IMR-90 (cell line): Measurements from ENCODE around the gene ZNF775.

Source experiments
- FOS ChIP-seq: fragments of 150-350 bp; IDR thresholded peaks from 2 replicates; pipeline ENCODE4 v1.6.1; 2016; ENCODE audit warnings: low read depth, low read length
- MAFK ChIP-seq: IDR thresholded peaks from 2 replicates; pipeline ENCODE4 v1.6.1; 2012; ENCODE audit warnings: low read depth, low read length, improper control_type of control experiment
- POLR2A ChIP-seq: IDR thresholded peaks from 2 replicates; pipeline ENCODE4 v1.6.1; 2012; ENCODE audit warnings: mild to moderate bottlenecking, low read depth, low read length
- TF ChIP-seq, protein P1 (sequence below): conservative IDR thresholded peaks from 2 replicates; pipeline ENCODE4 v1.5.1; 2012; ENCODE audit warnings: mild to moderate bottlenecking, low read depth, low read length, improper control_type of control experiment
- TF ChIP-seq, protein P2 (sequence below): fragments of 150-350 bp; IDR thresholded peaks from 2 replicates; pipeline ENCODE4 v1.6.1; 2016; ENCODE audit warnings: low read depth, mild to moderate bottlenecking, low read length, moderate library complexity, borderline replicate concordance

DNA sequence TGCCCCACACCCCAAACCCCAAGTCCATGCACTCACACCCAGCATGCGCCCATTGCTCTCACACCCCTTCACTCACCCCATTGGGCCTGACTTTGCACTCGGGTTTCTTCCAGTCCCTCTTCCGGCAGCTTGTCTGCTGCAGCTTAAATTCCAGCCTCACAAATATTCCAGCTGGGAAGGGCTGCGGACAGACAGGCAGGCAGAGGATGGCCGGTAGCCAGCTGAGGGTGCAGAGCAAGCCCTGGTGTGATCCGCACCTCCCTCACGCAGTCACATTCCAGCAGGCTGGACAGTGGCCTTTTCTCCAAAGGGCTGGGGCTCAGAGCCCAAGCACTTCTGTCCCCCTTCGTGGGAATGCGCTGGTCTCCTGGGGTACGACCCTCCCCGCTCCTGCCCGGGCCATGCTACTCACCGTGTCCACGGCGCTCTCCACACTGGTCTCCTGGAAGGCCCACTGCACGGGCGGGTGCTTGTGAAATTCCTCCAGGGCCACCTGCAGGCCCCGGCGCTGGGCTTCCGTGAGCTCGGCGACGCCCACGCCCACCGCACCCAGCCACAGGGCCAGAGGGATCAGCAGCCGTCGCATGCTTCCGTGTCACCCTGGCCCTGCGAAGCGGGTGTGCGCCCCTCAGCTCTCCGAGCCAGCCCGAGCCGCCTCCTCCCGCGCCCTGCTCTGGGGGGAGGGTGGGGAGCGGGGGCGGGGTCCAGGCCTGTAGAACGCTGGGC is 38.9 kb upstream of the ZNF775 start:
- TF ChIP-seq, protein P1, sequence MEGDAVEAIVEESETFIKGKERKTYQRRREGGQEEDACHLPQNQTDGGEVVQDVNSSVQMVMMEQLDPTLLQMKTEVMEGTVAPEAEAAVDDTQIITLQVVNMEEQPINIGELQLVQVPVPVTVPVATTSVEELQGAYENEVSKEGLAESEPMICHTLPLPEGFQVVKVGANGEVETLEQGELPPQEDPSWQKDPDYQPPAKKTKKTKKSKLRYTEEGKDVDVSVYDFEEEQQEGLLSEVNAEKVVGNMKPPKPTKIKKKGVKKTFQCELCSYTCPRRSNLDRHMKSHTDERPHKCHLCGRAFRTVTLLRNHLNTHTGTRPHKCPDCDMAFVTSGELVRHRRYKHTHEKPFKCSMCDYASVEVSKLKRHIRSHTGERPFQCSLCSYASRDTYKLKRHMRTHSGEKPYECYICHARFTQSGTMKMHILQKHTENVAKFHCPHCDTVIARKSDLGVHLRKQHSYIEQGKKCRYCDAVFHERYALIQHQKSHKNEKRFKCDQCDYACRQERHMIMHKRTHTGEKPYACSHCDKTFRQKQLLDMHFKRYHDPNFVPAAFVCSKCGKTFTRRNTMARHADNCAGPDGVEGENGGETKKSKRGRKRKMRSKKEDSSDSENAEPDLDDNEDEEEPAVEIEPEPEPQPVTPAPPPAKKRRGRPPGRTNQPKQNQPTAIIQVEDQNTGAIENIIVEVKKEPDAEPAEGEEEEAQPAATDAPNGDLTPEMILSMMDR: no peak
- TF ChIP-seq POLR2A: no peak
- TF ChIP-seq MAFK: no peak
- TF ChIP-seq, protein P2, sequence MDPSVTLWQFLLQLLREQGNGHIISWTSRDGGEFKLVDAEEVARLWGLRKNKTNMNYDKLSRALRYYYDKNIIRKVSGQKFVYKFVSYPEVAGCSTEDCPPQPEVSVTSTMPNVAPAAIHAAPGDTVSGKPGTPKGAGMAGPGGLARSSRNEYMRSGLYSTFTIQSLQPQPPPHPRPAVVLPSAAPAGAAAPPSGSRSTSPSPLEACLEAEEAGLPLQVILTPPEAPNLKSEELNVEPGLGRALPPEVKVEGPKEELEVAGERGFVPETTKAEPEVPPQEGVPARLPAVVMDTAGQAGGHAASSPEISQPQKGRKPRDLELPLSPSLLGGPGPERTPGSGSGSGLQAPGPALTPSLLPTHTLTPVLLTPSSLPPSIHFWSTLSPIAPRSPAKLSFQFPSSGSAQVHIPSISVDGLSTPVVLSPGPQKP: no peak
- TF ChIP-seq FOS: no peak
